Measurements from ENCODE around the gene GPR139. TPM values are rescaled to one million over a fixed set of nuclear protein-coding genes. Genes with fewer than 3 reads are reported as not detected.

GPR139 gene
- total RNA-seq, 2 experiments from 2014 or later, result not detected

DNA sequence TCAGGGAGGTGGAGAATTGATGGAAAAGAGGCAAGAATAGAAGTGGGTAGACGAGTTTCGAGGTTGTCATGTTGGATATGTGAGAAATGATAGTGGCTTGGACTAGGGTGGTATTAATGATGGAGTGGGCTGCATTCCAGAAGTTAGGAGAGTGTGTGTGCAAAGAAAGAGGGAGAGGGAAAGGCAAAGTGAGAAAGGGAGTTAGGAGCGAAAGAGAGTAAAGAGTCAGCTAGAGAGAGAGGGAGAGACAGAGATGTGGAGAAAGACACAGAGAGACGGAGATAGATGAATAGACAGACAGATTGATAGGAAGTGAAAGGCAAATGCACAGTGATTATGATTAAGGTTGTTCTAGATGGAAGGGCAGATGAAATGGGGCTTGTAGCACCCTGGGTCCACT is 5.4 kb upstream of the GPR139 start:
- Mint-ChIP-seq H3K4me1 (ENCODE audit: low read depth) (no peaks in the 10 kb centered on the region), H3K4me3 (no peak overlapping the region), H3K27ac (no peak overlapping the region), H3K36me3 (no peaks in the 10 kb centered on the region), H3K9me3 (no peaks in the 10 kb centered on the region), H3K27me3 (peaks cover 7% of the 10 kb centered on the region)
- intact Hi-C loops (cut with micrococcal nuclease), result no loop called here
- CTCF ChIA-PET, result no interaction called here
- POLR2A ChIA-PET, result no interaction called here
- DNase-seq, result no peak

- Mint-ChIP-seq H3K27me3 (peaks cover 19% of the 10 kb centered on the region), H3K4me1 (ENCODE audit: low read depth) (no peaks in the 10 kb centered on the region), H3K9me3 (no peaks in the 10 kb centered on the region), H3K36me3 (no peaks in the 10 kb centered on the region), H3K4me3 (no peak overlapping the region), H3K27ac (no peak overlapping the region)
- DNase-seq, result no peak
- POLR2A ChIA-PET, result no interaction called here
- CTCF ChIA-PET, result no interaction called here
- intact Hi-C loops (cut with micrococcal nuclease), result no loop called here
Observed at GRCh38 chr16:20075243-20075642, 1.6 kb upstream of the GPR139 start.

DNA sequence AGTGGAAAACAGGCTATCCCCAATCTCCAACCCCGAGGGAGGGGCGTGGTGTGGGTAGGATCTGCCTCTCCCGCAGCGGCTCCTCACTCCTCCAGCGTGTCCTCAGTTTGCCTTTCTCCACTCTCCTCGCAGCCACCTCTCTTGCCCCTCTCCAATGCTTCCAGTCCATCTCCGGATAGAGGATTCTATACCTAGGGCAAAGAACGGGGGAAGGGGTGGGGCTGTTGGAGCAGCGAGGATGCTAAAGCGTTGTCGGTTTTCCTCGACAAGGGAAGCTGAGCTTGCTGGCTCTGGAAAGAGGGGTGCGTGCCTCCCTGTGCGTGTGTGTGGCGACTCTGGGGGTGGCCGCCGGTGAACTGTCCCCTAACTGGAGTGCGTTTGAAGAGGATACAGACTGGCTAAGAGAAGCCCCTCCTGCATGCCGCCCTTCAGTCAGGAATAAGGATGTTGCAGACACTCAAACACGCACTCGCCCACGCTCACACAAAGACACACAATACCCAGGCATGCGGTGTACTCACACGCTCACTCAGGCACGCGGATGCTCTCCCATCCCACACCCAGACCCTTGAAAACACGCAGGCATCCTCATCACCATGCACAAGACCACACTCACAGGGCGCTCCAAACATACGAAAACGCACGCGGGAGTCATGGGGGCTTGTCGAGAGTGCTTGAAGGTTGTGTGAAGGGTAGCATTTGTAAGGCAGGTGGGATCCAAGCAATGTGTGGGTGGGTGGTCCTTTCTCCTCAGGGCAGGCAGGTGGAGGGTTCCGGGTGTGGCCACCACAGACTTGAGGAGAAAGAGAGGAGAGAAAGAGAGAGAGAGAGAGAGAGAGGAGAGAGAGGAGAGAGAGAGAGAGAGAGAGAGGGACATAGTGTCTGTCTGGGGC is 655 bp upstream of the GPR139 start:
- H3K9me3 Mint-ChIP-seq, result no peaks in the 10 kb centered on the region

DNA sequence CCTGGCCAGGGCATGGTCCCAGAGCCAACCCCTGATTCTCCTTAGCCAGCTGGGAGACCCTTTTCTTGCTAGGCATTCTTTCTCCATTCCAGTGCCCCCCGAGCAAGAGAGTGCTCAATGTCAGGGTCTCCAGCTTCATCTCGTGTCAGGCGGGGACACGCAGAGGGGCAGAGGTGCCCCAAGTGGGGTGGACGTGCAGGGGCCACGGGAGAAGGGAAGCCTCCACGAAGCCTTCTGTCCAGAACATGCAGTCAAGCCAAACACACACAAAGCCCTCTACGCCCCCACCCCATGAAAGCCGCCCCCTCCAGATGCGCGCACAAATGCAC is 852 bp downstream of the GPR139 start:
- no peaks in the 10 kb centered on the region for H3K4me1 Mint-ChIP-seq (ENCODE audit: low read depth)

More for the DNA sequence above, 655 bp upstream of the GPR139 start:
- Mint-ChIP-seq H3K27ac (no peak overlapping the region), H3K36me3 (no peaks in the 10 kb centered on the region), H3K27me3 (peaks cover 19% of the 10 kb centered on the region), H3K4me1 (ENCODE audit: low read depth) (no peaks in the 10 kb centered on the region), H3K4me3 (no peak overlapping the region)
- no peak for DNase-seq
- ChIA-PET CTCF (no interaction called here), POLR2A (no interaction called here)
- intact Hi-C loops (cut with micrococcal nuclease), result no loop called here

GRCh38 chr16:20072146-20072873 is 1.4 kb downstream of the GPR139 start:
- Mint-ChIP-seq H3K9me3 (peaks cover 8% of the 10 kb centered on the region), H3K27ac (no peak overlapping the region), H3K27me3 (peaks cover 17% of the 10 kb centered on the region), H3K4me1 (ENCODE audit: low read depth) (no peaks in the 10 kb centered on the region), H3K36me3 (no peaks in the 10 kb centered on the region), H3K4me3 (no peak overlapping the region)
- ChIA-PET CTCF (no interaction called here), POLR2A (no interaction called here)
- intact Hi-C loops (cut with micrococcal nuclease), result no loop called here
- DNase-seq, result no peak

More for the DNA sequence above, 852 bp downstream of the GPR139 start:
- Mint-ChIP-seq H3K4me3 (no peak overlapping the region), H3K36me3 (no peaks in the 10 kb centered on the region), H3K27ac (no peak overlapping the region), H3K9me3 (peaks cover 5% of the 10 kb centered on the region), H3K27me3 (peaks cover 17% of the 10 kb centered on the region)
- CTCF ChIA-PET, result no interaction called here
- intact Hi-C loops (cut with micrococcal nuclease), result no loop called here
- POLR2A ChIA-PET, result no interaction called here
- no peak for DNase-seq

- intact Hi-C loops (cut with micrococcal nuclease), result no loop called here
- H3K4me3 Mint-ChIP-seq, result no peak overlapping the region
- no peaks in the 10 kb centered on the region for H3K36me3 Mint-ChIP-seq
- ChIA-PET CTCF (no interaction called here), POLR2A (no interaction called here)
- H3K27ac Mint-ChIP-seq, result no peak overlapping the region
- H3K4me1 Mint-ChIP-seq (ENCODE audit: low read depth), result no peaks in the 10 kb centered on the region
- no peak for DNase-seq
- no peaks in the 10 kb centered on the region for H3K27me3 Mint-ChIP-seq
- H3K9me3 Mint-ChIP-seq, result peaks cover 8% of the 10 kb centered on the region
Observed at GRCh38 chr16:20064931-20065330, 8.8 kb downstream of the GPR139 start.

- ChIA-PET CTCF (interaction anchor here (1.2 kb wide), 1 partner anchor 321 kb away, joined by 3 read pairs; no protein-coding TSS in a partner anchor), POLR2A (no interaction called here)
- no peak for DNase-seq
- intact Hi-C loops (cut with micrococcal nuclease), result no loop called here
- Mint-ChIP-seq H3K27ac (no peak overlapping the region), H3K27me3 (no peaks in the 10 kb centered on the region), H3K9me3 (peaks cover 8% of the 10 kb centered on the region), H3K4me3 (no peak overlapping the region), H3K4me1 (ENCODE audit: low read depth) (no peaks in the 10 kb centered on the region), H3K36me3 (no peaks in the 10 kb centered on the region)
Observed at GRCh38 chr16:20064520-20064919, 9.2 kb downstream of the GPR139 start.

DNA sequence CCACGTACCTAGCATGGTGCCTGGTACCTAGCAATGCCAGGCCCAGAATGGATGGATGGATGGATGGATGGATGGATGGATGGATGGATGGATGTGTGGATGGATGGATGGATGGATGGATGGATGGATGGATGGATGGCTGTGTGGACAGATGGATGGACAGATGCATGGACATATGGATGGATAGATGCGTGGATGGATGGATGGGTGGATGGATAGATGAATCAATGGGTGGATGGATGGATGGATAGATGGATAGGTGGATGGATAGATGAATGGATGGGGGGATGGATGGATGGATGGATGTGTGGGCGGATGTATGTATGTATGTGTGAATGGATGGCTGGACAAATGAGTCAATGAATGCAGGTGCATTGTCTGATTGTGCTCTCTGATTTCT is 12.6 kb downstream of the GPR139 start:
- Mint-ChIP-seq H3K36me3 (no peaks in the 10 kb centered on the region), H3K9me3 (no peaks in the 10 kb centered on the region), H3K4me3 (no peak overlapping the region), H3K27me3 (no peaks in the 10 kb centered on the region), H3K27ac (no peak overlapping the region), H3K4me1 (ENCODE audit: low read depth) (no peaks in the 10 kb centered on the region)
- POLR2A ChIA-PET, result no interaction called here
- CTCF ChIA-PET, result no interaction called here
- DNase-seq, result no peak
- intact Hi-C loops (cut with micrococcal nuclease), result no loop called here

DNA sequence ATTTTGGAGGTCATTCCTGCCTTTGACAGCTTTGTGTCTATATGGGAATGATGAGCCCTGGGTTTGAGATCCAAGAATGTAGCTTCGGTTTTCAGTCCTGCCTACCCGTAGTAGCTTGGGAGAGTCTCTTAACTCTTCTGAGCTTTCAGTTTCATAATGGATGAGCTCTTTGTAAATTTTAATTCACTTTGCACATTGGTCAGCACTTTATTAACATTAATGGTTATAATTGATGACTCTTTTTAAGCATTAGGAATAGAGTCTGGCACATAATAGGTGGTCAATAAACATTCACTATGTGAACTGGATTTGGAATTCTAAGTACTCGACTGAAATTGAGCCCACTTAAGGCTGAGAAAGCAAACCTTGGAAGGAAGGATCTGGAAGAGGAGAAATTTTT is 17.3 kb downstream of the GPR139 start:
- intact Hi-C loops (cut with micrococcal nuclease), result no loop called here
- no peak overlapping the region for H3K27ac Mint-ChIP-seq
- ChIA-PET POLR2A (no interaction called here), CTCF (interaction anchor here (0.8 kb wide), 1 partner anchor 329 kb away, joined by 3 read pairs; no protein-coding TSS in a partner anchor)
- no peaks in the 10 kb centered on the region for H3K4me1 Mint-ChIP-seq (ENCODE audit: low read depth)
- H3K9me3 Mint-ChIP-seq, result no peaks in the 10 kb centered on the region
- H3K4me3 Mint-ChIP-seq, result no peak overlapping the region
- no peaks in the 10 kb centered on the region for H3K36me3 Mint-ChIP-seq
- DNase-seq, result no peak
- H3K27me3 Mint-ChIP-seq, result no peaks in the 10 kb centered on the region

DNA sequence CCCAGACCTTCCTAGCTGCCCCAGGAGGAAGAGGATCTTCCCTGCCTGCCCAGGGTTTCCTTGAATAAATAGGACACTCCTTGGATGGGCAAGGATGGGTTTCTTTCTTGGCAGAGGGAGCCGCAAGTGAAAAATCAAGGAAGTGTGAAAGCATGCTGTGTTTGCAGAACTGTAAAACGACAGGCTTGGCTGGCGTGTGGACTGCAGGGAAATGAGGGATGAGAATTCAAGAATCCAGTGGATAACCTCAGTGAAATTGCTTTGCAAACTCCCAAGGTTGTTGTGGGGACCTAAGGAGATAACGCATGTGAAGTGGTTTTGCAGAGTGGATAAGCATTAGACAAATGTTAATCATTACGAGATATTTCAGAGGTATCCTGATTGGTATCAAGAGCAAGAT is 20.4 kb downstream of the GPR139 start:
- no peak overlapping the region for H3K4me3 Mint-ChIP-seq
- ChIA-PET CTCF (no interaction called here), POLR2A (no interaction called here)
- H3K4me1 Mint-ChIP-seq (ENCODE audit: low read depth), result no peaks in the 10 kb centered on the region
- H3K9me3 Mint-ChIP-seq, result no peaks in the 10 kb centered on the region
- DNase-seq, result no peak
- intact Hi-C loops (cut with micrococcal nuclease), result no loop called here
- H3K27me3 Mint-ChIP-seq, result no peaks in the 10 kb centered on the region
- no peaks in the 10 kb centered on the region for H3K36me3 Mint-ChIP-seq
- no peak overlapping the region for H3K27ac Mint-ChIP-seq

- no peaks in the 10 kb centered on the region for H3K4me1 Mint-ChIP-seq (ENCODE audit: low read depth)
- DNase-seq, result no peak
- H3K9me3 Mint-ChIP-seq, result no peaks in the 10 kb centered on the region
- no peaks in the 10 kb centered on the region for H3K36me3 Mint-ChIP-seq
- intact Hi-C loops (cut with micrococcal nuclease), result no loop called here
- ChIA-PET CTCF (no interaction called here), POLR2A (no interaction called here)
- H3K27me3 Mint-ChIP-seq, result no peaks in the 10 kb centered on the region
- no peak overlapping the region for H3K4me3 Mint-ChIP-seq
- H3K27ac Mint-ChIP-seq, result no peak overlapping the region
Observed at GRCh38 chr16:20051611-20052010, 22.1 kb downstream of the GPR139 start.

GRCh38 chr16:20051147-20051546 is 22.5 kb downstream of the GPR139 start:
- Mint-ChIP-seq H3K9me3 (no peaks in the 10 kb centered on the region), H3K36me3 (no peaks in the 10 kb centered on the region), H3K4me3 (no peak overlapping the region), H3K27ac (no peak overlapping the region), H3K27me3 (no peaks in the 10 kb centered on the region), H3K4me1 (ENCODE audit: low read depth) (no peaks in the 10 kb centered on the region)
- intact Hi-C loops (cut with micrococcal nuclease), result no loop called here
- ChIA-PET POLR2A (no interaction called here), CTCF (no interaction called here)
- DNase-seq, result no peak

DNA sequence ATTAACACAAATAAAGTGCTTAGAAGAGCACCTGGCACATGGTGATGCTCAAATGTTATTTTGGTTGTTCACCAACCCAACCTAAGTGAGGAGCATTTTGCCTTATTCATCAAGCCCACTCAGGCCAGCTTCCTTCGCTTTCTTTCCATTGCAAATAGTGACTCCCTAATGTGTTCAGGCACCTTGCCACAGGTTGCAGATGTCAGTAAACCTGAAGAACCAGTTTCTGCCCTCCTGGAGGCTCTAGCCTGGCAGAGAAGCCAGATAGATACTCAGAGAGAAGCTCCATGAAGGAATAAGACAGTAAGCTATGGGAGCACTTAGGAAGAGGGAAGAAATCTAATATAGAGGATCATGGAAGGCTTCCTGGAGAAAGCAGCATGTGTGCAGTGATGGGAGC is 23.9 kb downstream of the GPR139 start:
- no peak overlapping the region for H3K27ac Mint-ChIP-seq
- H3K36me3 Mint-ChIP-seq, result no peaks in the 10 kb centered on the region
- intact Hi-C loops (cut with micrococcal nuclease), result no loop called here
- H3K4me1 Mint-ChIP-seq (ENCODE audit: low read depth), result no peaks in the 10 kb centered on the region
- DNase-seq, result no peak
- no peaks in the 10 kb centered on the region for H3K9me3 Mint-ChIP-seq
- no peak overlapping the region for H3K4me3 Mint-ChIP-seq
- ChIA-PET CTCF (no interaction called here), POLR2A (no interaction called here)
- H3K27me3 Mint-ChIP-seq, result no peaks in the 10 kb centered on the region

Measured in activated CD4-positive, alpha-beta memory T cell treated with anti-CD3 and anti-CD28 coated beads for 36 hours (primary cell).